ENCODE results near the gene IL1F10. TPM values are rescaled to one million over a fixed set of nuclear protein-coding genes. Genes with fewer than 3 reads are reported as not detected.

IL1F10 gene
- polyA plus RNA-seq, 4 donors = 0.25 TPM; not detected in 3

DNA sequence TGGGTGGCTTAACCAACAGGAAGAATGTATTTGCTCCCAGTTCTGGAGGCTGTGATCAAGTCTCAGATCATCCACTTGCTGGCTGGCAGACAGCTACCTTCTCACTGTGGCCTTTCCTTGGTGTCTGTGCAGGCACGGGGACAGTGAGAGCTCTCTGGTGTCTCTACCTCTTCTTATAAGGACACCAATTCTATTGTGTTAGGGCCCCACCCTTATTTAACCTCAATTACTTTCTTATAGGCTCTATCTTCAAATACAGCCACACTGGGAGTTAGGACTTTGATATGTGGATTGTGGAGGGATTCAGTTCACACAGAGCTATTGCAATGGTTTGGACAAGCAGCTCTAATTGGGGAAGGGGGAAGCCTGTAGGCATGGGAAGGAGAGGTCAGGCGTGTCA lies 34.4 kb downstream of the IL1F10 start:
- Histone ChIP-seq H3K9me3 (ENCODE audit: control insufficient read depth in 2 of 2, insufficient read depth in 1 of 2, low read depth in 1 of 2, low read length in 1 of 2) (peaks cover 0 to 17% of the 10 kb centered on the region in 2 donors), H3K4me1 (ENCODE audit: control insufficient read depth in 3 of 3, insufficient read depth in 2 of 3, low read depth in 1 of 3, low read length in 2 of 3) (no peaks in the 10 kb centered on the region), H3K4me3 (ENCODE audit: low read depth in 1 of 3, low read length in 3 of 3) (no peak overlapping the region), H3K27me3 (ENCODE audit: control insufficient read depth in 3 of 3, insufficient read depth in 3 of 3, low read length in 3 of 3) (peaks cover 0 to 3% (median 0%) of the 10 kb centered on the region in 3 donors), H3K27ac (ENCODE audit: low read depth in 1 of 3, low read length in 2 of 3) (no peak overlapping the region), H3K36me3 (ENCODE audit: control insufficient read depth in 3 of 3, insufficient read depth in 2 of 3, low read depth in 1 of 3, low read length in 3 of 3) (no peaks in the 10 kb centered on the region)
- FAIRE-seq (no peak), DNase-seq (no peak)
- 70 to 93% (median 91%) methylated on average over 2 of the region's 2 CpGs for WGBS, 3 donors

DNA sequence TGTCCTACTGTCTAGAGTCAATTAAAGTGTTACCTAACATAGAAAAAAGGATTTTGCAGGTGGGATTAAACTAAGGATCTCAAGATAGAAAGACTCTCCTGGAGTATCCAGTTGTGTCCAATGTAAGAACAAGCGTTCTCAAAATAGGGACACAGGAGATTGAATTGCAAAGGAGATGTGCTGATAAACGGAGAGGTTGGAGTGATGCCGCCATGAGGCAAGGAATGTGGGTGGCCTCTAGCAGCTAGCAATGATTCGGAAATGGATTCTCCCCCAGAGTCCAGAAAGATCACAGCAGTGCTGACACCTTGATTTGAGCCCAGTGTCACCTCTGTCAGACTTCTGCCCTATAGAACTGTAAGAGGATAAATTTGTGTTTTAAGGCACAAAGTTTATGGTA lies 35.5 kb downstream of the IL1F10 start:
- FAIRE-seq (no peak), DNase-seq (no peak)
- 90 to 98% (median 91%) methylated on average over 4 of the region's 4 CpGs for WGBS, 3 donors
- Histone ChIP-seq H3K4me1 (ENCODE audit: control insufficient read depth in 3 of 3, insufficient read depth in 2 of 3, low read depth in 1 of 3, low read length in 2 of 3) (no peaks in the 10 kb centered on the region), H3K27ac (ENCODE audit: low read depth in 1 of 3, low read length in 2 of 3) (no peak overlapping the region), H3K36me3 (ENCODE audit: control insufficient read depth in 3 of 3, insufficient read depth in 2 of 3, low read depth in 1 of 3, low read length in 3 of 3) (no peaks in the 10 kb centered on the region), H3K9me3 (ENCODE audit: control insufficient read depth in 2 of 2, insufficient read depth in 1 of 2, low read depth in 1 of 2, low read length in 1 of 2) (peaks cover 0 to 15% of the 10 kb centered on the region in 2 donors), H3K4me3 (ENCODE audit: low read depth in 1 of 3, low read length in 3 of 3) (no peak overlapping the region), H3K27me3 (ENCODE audit: control insufficient read depth in 3 of 3, insufficient read depth in 3 of 3, low read length in 3 of 3) (peaks cover 0 to 3% (median 0%) of the 10 kb centered on the region in 3 donors)

DNA sequence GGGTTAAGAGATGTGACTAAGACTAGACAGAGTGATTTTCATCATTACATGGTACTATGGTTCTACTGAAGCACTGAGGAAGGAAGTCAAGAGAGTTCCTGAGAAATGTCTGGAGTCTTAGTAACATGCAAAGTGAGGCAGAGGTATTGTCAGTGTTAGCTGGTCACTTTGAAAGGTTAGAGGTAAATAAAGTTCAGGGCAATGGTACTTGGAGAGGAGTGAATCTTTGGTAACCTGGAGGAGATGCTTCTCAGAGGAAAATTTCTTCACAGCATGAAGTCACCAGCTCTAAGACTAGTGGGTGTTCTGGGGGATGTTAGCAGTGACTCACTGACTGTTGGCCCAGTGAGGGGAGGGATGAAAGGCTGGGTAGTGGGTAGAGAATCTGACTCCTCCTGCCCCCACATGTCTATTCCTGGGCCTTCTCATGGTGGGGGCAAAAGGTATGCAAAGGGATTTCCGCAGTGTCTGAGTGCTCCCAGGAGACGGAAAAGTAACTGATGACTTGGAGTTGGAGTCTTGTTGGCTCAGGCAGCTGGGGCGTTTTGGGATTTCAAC lies 36.4 kb downstream of the IL1F10 start:
- DNase-seq (no peak), FAIRE-seq (no peak)
- H3K27me3 ChIP-seq (ENCODE audit: control insufficient read depth in 3 of 3, insufficient read depth in 3 of 3, low read length in 3 of 3) = peaks cover 0 to 3% (median 0%) of the 10 kb centered on the region in 3 donors
- H3K4me3 ChIP-seq (ENCODE audit: low read depth in 1 of 3, low read length in 3 of 3) = no peak overlapping the region
- no peaks in the 10 kb centered on the region for H3K4me1 ChIP-seq (ENCODE audit: control insufficient read depth in 3 of 3, insufficient read depth in 2 of 3, low read depth in 1 of 3, low read length in 2 of 3)
- peaks cover 0 to 9% of the 10 kb centered on the region in 2 donors for H3K9me3 ChIP-seq (ENCODE audit: control insufficient read depth in 2 of 2, insufficient read depth in 1 of 2, low read depth in 1 of 2, low read length in 1 of 2)
- 81 to 92% (median 87%) methylated on average over 3 of the region's 3 CpGs for WGBS, 3 donors
- H3K27ac ChIP-seq (ENCODE audit: low read depth in 1 of 3, low read length in 2 of 3) = no peak overlapping the region
- no peaks in the 10 kb centered on the region for H3K36me3 ChIP-seq (ENCODE audit: control insufficient read depth in 3 of 3, insufficient read depth in 2 of 3, low read depth in 1 of 3, low read length in 3 of 3)

DNA sequence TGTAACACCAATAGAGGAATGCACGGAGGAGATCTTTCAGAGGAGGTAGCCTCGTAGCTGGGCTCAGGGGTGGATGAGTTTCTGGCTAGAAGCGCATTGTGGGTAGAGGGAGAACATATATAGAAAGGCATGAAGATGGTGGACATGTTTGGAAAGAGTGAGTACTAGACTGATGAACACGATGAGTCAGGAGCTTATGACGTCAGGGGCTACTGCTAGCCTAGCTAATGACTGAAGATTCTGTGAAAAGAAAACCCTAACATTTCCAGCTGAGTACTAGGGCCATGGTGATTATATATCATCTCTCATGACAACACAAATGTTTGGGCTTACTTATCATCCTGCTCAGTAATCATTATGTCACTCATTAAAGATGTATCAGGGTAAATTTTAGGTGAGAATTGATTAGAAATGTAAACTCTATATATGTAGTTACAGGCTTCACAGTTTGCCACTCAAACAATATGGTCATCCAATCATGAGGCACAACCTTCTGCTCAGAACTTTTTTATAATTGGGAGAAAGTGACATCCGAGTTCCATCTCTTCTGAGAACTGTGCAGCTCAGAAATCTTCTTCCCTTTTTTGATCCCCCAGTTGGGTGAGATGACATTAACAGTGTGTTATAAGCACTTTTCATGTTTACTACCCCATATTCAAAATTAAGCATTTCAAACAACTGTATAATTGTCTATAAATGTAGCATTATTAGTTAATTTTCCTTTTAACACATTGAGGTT lies 37.4 kb downstream of the IL1F10 start:
- no peak overlapping the region for H3K4me3 ChIP-seq (ENCODE audit: low read depth in 1 of 3, low read length in 3 of 3)
- H3K9me3 ChIP-seq (ENCODE audit: control insufficient read depth in 2 of 2, insufficient read depth in 1 of 2, low read depth in 1 of 2, low read length in 1 of 2) = peaks cover 0 to 6% of the 10 kb centered on the region in 2 donors
- H3K4me1 ChIP-seq (ENCODE audit: control insufficient read depth in 3 of 3, insufficient read depth in 2 of 3, low read depth in 1 of 3, low read length in 2 of 3) = no peaks in the 10 kb centered on the region
- DNase-seq (no peak), FAIRE-seq (no peak)
- peaks cover 0 to 3% (median 0%) of the 10 kb centered on the region in 3 donors for H3K27me3 ChIP-seq (ENCODE audit: control insufficient read depth in 3 of 3, insufficient read depth in 3 of 3, low read length in 3 of 3)
- WGBS, 3 donors = 63 to 69% (median 68%) methylated on average over 6 of the region's 6 CpGs
- no peaks in the 10 kb centered on the region for H3K36me3 ChIP-seq (ENCODE audit: control insufficient read depth in 3 of 3, insufficient read depth in 2 of 3, low read depth in 1 of 3, low read length in 3 of 3)
- no peak overlapping the region for H3K27ac ChIP-seq (ENCODE audit: low read depth in 1 of 3, low read length in 2 of 3)

DNA sequence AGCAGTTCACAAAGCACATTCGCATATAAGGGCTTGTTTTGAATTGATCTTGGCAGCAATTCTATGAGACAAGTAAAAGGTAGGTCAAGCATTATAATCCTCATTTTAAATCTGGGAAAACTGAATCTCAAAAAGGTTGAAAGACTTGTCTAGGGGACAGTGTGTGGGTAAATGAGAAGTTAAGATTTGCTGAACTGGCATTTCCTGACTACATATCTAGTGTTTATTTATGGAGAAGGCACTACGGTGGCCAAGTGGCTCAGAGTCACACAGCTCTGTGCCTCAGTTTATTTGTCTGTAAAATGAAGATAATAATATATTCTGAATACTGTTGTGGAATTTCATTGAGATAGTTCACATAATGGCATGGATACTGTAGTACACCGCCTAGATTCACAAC lies 43.4 kb downstream of the IL1F10 start:
- no peaks in the 10 kb centered on the region for H3K9me3 ChIP-seq (ENCODE audit: control insufficient read depth in 2 of 2, insufficient read depth in 1 of 2, low read depth in 1 of 2, low read length in 1 of 2)
- no peak overlapping the region for H3K4me3 ChIP-seq (ENCODE audit: low read depth in 1 of 3, low read length in 3 of 3)
- no peak for DNase-seq
- no peaks in the 10 kb centered on the region for H3K27me3 ChIP-seq (ENCODE audit: control insufficient read depth in 3 of 3, insufficient read depth in 3 of 3, low read length in 3 of 3)
- FAIRE-seq = no peak
- no peak overlapping the region for H3K27ac ChIP-seq (ENCODE audit: low read depth in 1 of 3, low read length in 2 of 3)
- no peaks in the 10 kb centered on the region for H3K4me1 ChIP-seq (ENCODE audit: control insufficient read depth in 3 of 3, insufficient read depth in 2 of 3, low read depth in 1 of 3, low read length in 2 of 3)
- no peaks in the 10 kb centered on the region for H3K36me3 ChIP-seq (ENCODE audit: control insufficient read depth in 3 of 3, insufficient read depth in 2 of 3, low read depth in 1 of 3, low read length in 3 of 3)
- WGBS, 3 donors = 78 to 86% (median 83%) methylated on average over 3 of the region's 3 CpGs

DNA sequence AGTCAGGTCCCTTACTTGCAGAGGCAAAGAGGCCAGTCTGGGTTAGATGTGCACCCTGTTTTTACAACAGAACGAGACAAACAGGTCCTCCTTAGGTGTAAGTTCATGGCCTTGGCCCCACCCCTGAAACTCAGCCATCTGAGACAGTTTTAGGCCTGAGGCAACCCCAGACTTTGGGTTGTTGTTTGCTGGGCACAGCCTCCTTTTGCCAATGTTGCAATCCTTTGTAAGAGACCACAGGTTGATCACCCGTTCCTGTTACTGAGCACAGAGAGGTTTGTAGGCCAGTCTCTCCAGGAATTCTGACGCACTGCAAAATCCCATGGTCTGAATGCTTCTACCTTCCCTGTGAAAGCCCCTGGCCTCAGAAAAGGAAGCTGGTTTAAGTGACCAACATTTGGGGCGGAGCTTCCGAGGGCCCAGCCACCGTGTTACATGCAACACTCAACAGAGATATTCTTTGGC lies 44.1 kb downstream of the IL1F10 start:
- 64 to 77% (median 76%) methylated on average over 6 of the region's 6 CpGs for WGBS, 3 donors

GRCh38 chr2:113112441-113112840 lies 44.7 kb downstream of the IL1F10 start:
- no peak for FAIRE-seq
- Histone ChIP-seq H3K36me3 (ENCODE audit: control insufficient read depth in 3 of 3, insufficient read depth in 2 of 3, low read depth in 1 of 3, low read length in 3 of 3) (no peaks in the 10 kb centered on the region), H3K27me3 (ENCODE audit: control insufficient read depth in 3 of 3, insufficient read depth in 3 of 3, low read length in 3 of 3) (no peaks in the 10 kb centered on the region), H3K27ac (ENCODE audit: low read depth in 1 of 3, low read length in 2 of 3) (no peak overlapping the region), H3K4me1 (ENCODE audit: control insufficient read depth in 3 of 3, insufficient read depth in 2 of 3, low read depth in 1 of 3, low read length in 2 of 3) (peaks cover 0 to 2% (median 0%) of the 10 kb centered on the region in 3 donors), H3K9me3 (ENCODE audit: control insufficient read depth in 2 of 2, insufficient read depth in 1 of 2, low read depth in 1 of 2, low read length in 1 of 2) (no peaks in the 10 kb centered on the region), H3K4me3 (ENCODE audit: low read depth in 1 of 3, low read length in 3 of 3) (no peak overlapping the region)
- DNase-seq = no peak
- WGBS, 3 donors = 83 to 92% (median 90%) methylated on average over 8 of the region's 8 CpGs

More for the DNA sequence above, 44.1 kb downstream of the IL1F10 start:
- Histone ChIP-seq H3K36me3 (ENCODE audit: control insufficient read depth in 3 of 3, insufficient read depth in 2 of 3, low read depth in 1 of 3, low read length in 3 of 3) (no peaks in the 10 kb centered on the region), H3K9me3 (ENCODE audit: control insufficient read depth in 2 of 2, insufficient read depth in 1 of 2, low read depth in 1 of 2, low read length in 1 of 2) (no peaks in the 10 kb centered on the region), H3K4me3 (ENCODE audit: low read depth in 1 of 3, low read length in 3 of 3) (no peak overlapping the region), H3K27ac (ENCODE audit: low read depth in 1 of 3, low read length in 2 of 3) (no peak overlapping the region), H3K4me1 (ENCODE audit: control insufficient read depth in 3 of 3, insufficient read depth in 2 of 3, low read depth in 1 of 3, low read length in 2 of 3) (no peaks in the 10 kb centered on the region), H3K27me3 (ENCODE audit: control insufficient read depth in 3 of 3, insufficient read depth in 3 of 3, low read length in 3 of 3) (no peaks in the 10 kb centered on the region)
- DNase-seq (no peak), FAIRE-seq (no peak)

DNA sequence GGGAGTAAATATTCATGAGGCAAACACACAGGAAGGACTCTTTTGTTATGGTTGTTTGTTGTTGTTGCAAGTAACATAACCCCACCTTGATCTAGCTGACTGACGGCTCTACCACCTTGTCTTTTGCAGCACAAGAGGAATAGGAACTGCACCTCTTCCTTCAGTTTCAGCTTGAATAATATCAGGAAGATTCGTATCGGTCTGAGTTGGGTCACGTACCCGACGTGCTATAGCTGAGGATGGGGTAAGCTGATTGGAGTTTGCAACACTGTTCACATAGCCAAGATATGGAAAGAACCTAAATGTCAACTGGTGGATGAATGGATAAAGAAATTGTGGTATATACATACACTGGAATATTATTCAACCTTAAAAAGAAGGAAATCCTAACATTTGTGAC lies 45.1 kb downstream of the IL1F10 start:
- H3K36me3 ChIP-seq (ENCODE audit: control insufficient read depth in 3 of 3, insufficient read depth in 2 of 3, low read depth in 1 of 3, low read length in 3 of 3) = no peaks in the 10 kb centered on the region
- no peak overlapping the region for H3K27ac ChIP-seq (ENCODE audit: low read depth in 1 of 3, low read length in 2 of 3)
- H3K9me3 ChIP-seq (ENCODE audit: control insufficient read depth in 2 of 2, insufficient read depth in 1 of 2, low read depth in 1 of 2, low read length in 1 of 2) = no peaks in the 10 kb centered on the region
- no peak overlapping the region for H3K4me3 ChIP-seq (ENCODE audit: low read depth in 1 of 3, low read length in 3 of 3)
- DNase-seq (no peak), FAIRE-seq (no peak)
- H3K27me3 ChIP-seq (ENCODE audit: control insufficient read depth in 3 of 3, insufficient read depth in 3 of 3, low read length in 3 of 3) = no peaks in the 10 kb centered on the region
- H3K4me1 ChIP-seq (ENCODE audit: control insufficient read depth in 3 of 3, insufficient read depth in 2 of 3, low read depth in 1 of 3, low read length in 2 of 3) = peaks cover 0 to 2% (median 0%) of the 10 kb centered on the region in 3 donors
- WGBS, 3 donors = 71 to 88% (median 74%) methylated on average over 6 of the region's 6 CpGs
